T-helper 17 cell (primary cell): ENCODE measurements around the gene IQCB1. TPM values are rescaled to one million over a fixed set of nuclear protein-coding genes. Genes with fewer than 3 reads are reported as not detected.
"Not testable (repeated sequence)": the region's sequence is repeated elsewhere in the genome, so short reads cannot be mapped to it uniquely, and the experiment has no call there.

Experiments used
- ATAC-seq: fragments of 150-1000 bp; cut with Tn5 transposase; 2 replicates; pipeline ENCODE4 v1.10.0; 2021; ENCODE audit warnings: mild to moderate bottlenecking, moderate library complexity
- DNase-seq, 3 donors: peaks; one replicate each; pipeline versions ENCODE4 v3.0.0 to v3.0.0-alpha.2; 2020 to 2021
- H3K9me3 ChIP-seq: one replicate; pipeline ENCODE4 v1.7.0; 2013; ENCODE audit warnings: low read length, mild to moderate bottlenecking; ENCODE audit not compliant: control insufficient read depth, poor library complexity, severe bottlenecking
- H3K27ac Mint-ChIP-seq: one replicate; pipeline ENCODE4 v1.8.0; 2022; ENCODE audit warnings: mild to moderate bottlenecking, moderate library complexity, mixed read lengths
- H3K27me3 Mint-ChIP-seq: one replicate; pipeline ENCODE4 v1.8.0; 2022; ENCODE audit warnings: mixed read lengths
- H3K36me3 Mint-ChIP-seq: one replicate; pipeline ENCODE4 v1.8.0; 2022; ENCODE audit warnings: low read depth, mixed read lengths
- H3K4me1 Mint-ChIP-seq: one replicate; pipeline ENCODE4 v1.8.0; 2022; ENCODE audit warnings: mild to moderate bottlenecking, mixed read lengths
- H3K4me3 Mint-ChIP-seq: one replicate; pipeline ENCODE4 v1.8.0; 2022; ENCODE audit warnings: mild to moderate bottlenecking, moderate library complexity, mixed read lengths
- total RNA-seq, 4 donors: library from RNA in 2 of 4; stranded (reverse) in 2 of 4; gene quantifications; one replicate each; pipeline ENCODE4 v1.2.3 and lab custom pipeline; 2022 to 2026

Gene IQCB1
- total RNA-seq, 2 donors from 2014 or later, result 47.4 to 55.1 TPM

- Mint-ChIP-seq H3K4me3 (no peak overlapping the region), H3K36me3 (peaks cover 2% of the 10 kb centered on the region), H3K27me3 (no peaks in the 10 kb centered on the region), H3K4me1 (peaks cover 2% of the 10 kb centered on the region), H3K27ac (no peak overlapping the region)
- H3K9me3 ChIP-seq, result no peaks in the 10 kb centered on the region
- DNase-seq (no peak), ATAC-seq (no peak)
These were observed 40.4 kb downstream of the IQCB1 start for GRCh38 chr3:121794264-121794983.

- DNase-seq (no peak), ATAC-seq (no peak)
- H3K9me3 ChIP-seq, result no peaks in the 10 kb centered on the region
- Mint-ChIP-seq H3K27me3 (no peaks in the 10 kb centered on the region), H3K27ac (no peak overlapping the region), H3K4me1 (peaks cover 4% of the 10 kb centered on the region), H3K4me3 (peak overlapping the region; percentile 25), H3K36me3 (peaks cover 11% of the 10 kb centered on the region)
These were observed 41.8 kb downstream of the IQCB1 start for GRCh38 chr3:121793078-121793477.

GRCh38 chr3:121786485-121786884 lies 48.4 kb downstream of the IQCB1 start:
- H3K36me3 Mint-ChIP-seq, result peaks cover 19% of the 10 kb centered on the region
- ATAC-seq, result no peak

GRCh38 chr3:121782784-121783183 lies 52.1 kb downstream of the IQCB1 start:
- not testable (repeated sequence) for H3K27me3 Mint-ChIP-seq, H3K27ac Mint-ChIP-seq, DNase-seq, H3K4me3 Mint-ChIP-seq, H3K9me3 ChIP-seq, H3K4me1 Mint-ChIP-seq, ATAC-seq
- peaks cover 26% of the 10 kb centered on the region for H3K36me3 Mint-ChIP-seq

More at GRCh38 chr3:121786485-121786884, 48.4 kb downstream of the IQCB1 start:
- no peak for DNase-seq
- no peak overlapping the region for H3K27ac Mint-ChIP-seq
- peaks cover 4% of the 10 kb centered on the region for H3K4me1 Mint-ChIP-seq
- H3K4me3 Mint-ChIP-seq, result no peak overlapping the region
- no peaks in the 10 kb centered on the region for H3K27me3 Mint-ChIP-seq
- no peaks in the 10 kb centered on the region for H3K9me3 ChIP-seq

- no peak overlapping the region for H3K27ac Mint-ChIP-seq
- peaks cover 23% of the 10 kb centered on the region for H3K36me3 Mint-ChIP-seq
- no peak overlapping the region for H3K4me3 Mint-ChIP-seq
- no peaks in the 10 kb centered on the region for H3K4me1 Mint-ChIP-seq
- no peaks in the 10 kb centered on the region for H3K27me3 Mint-ChIP-seq
- H3K9me3 ChIP-seq, result no peaks in the 10 kb centered on the region
- ATAC-seq, result no peak
- no peak for DNase-seq
These were observed 53.2 kb downstream of the IQCB1 start for GRCh38 chr3:121781611-121782010.

- not testable (repeated sequence) for DNase-seq, H3K4me1 Mint-ChIP-seq, H3K27ac Mint-ChIP-seq, H3K27me3 Mint-ChIP-seq, H3K4me3 Mint-ChIP-seq, H3K9me3 ChIP-seq, ATAC-seq
- peaks cover 24% of the 10 kb centered on the region for H3K36me3 Mint-ChIP-seq
These were observed 59.8 kb downstream of the IQCB1 start for GRCh38 chr3:121775095-121775494.

GRCh38 chr3:121769246-121769645 lies 65.6 kb downstream of the IQCB1 start:
- H3K4me3 Mint-ChIP-seq, result no peak overlapping the region
- ATAC-seq, result no peak
- H3K4me1 Mint-ChIP-seq, result no peaks in the 10 kb centered on the region
- no peaks in the 10 kb centered on the region for H3K9me3 ChIP-seq
- H3K27me3 Mint-ChIP-seq, result no peaks in the 10 kb centered on the region
- no peak overlapping the region for H3K27ac Mint-ChIP-seq
- DNase-seq, result no peak
- peaks cover 11% of the 10 kb centered on the region for H3K36me3 Mint-ChIP-seq

GRCh38 chr3:121768452-121768851 lies 66.4 kb downstream of the IQCB1 start:
- DNase-seq, result no peak
- no peaks in the 10 kb centered on the region for H3K27me3 Mint-ChIP-seq
- no peaks in the 10 kb centered on the region for H3K9me3 ChIP-seq
- no peak overlapping the region for H3K27ac Mint-ChIP-seq
- peaks cover 4% of the 10 kb centered on the region for H3K36me3 Mint-ChIP-seq
- H3K4me1 Mint-ChIP-seq, result no peaks in the 10 kb centered on the region
- no peak for ATAC-seq
- H3K4me3 Mint-ChIP-seq, result no peak overlapping the region

GRCh38 chr3:121759541-121760202 lies 75.2 kb downstream of the IQCB1 start:
- Mint-ChIP-seq H3K27ac (no peak overlapping the region), H3K36me3 (no peaks in the 10 kb centered on the region), H3K4me1 (no peaks in the 10 kb centered on the region), H3K4me3 (no peak overlapping the region), H3K27me3 (no peaks in the 10 kb centered on the region)
- H3K9me3 ChIP-seq, result no peaks in the 10 kb centered on the region
- ATAC-seq, result no peak
- no peak for DNase-seq

GRCh38 chr3:121758727-121759450 lies 76.0 kb downstream of the IQCB1 start:
- Mint-ChIP-seq H3K27ac (no peak overlapping the region), H3K4me3 (no peak overlapping the region), H3K4me1 (no peaks in the 10 kb centered on the region), H3K27me3 (no peaks in the 10 kb centered on the region), H3K36me3 (no peaks in the 10 kb centered on the region)
- no peak for ATAC-seq
- no peak for DNase-seq
- no peaks in the 10 kb centered on the region for H3K9me3 ChIP-seq

- DNase-seq, result no peak
- H3K27me3 Mint-ChIP-seq, result peaks cover 2% of the 10 kb centered on the region
- H3K4me1 Mint-ChIP-seq, result no peaks in the 10 kb centered on the region
- H3K9me3 ChIP-seq, result no peaks in the 10 kb centered on the region
- H3K27ac Mint-ChIP-seq, result no peak overlapping the region
- no peaks in the 10 kb centered on the region for H3K36me3 Mint-ChIP-seq
- ATAC-seq, result no peak
- H3K4me3 Mint-ChIP-seq, result no peak overlapping the region
These were observed 76.9 kb downstream of the IQCB1 start for GRCh38 chr3:121757812-121758545.

- H3K27ac Mint-ChIP-seq, result no peak overlapping the region
- DNase-seq (no peak), ATAC-seq (no peak)
- H3K36me3 Mint-ChIP-seq, result no peaks in the 10 kb centered on the region
- H3K27me3 Mint-ChIP-seq, result peaks cover 5% of the 10 kb centered on the region
- H3K4me3 Mint-ChIP-seq, result no peak overlapping the region
- H3K4me1 Mint-ChIP-seq, result no peaks in the 10 kb centered on the region
- no peaks in the 10 kb centered on the region for H3K9me3 ChIP-seq
These were observed 77.6 kb downstream of the IQCB1 start for GRCh38 chr3:121757087-121757811.
